Mesenchymal stem cell (in vitro differentiated cells and primary cell): ENCODE data around the gene STIMATE.
A peak's percentile ranks its signal among the peaks of the same experiment; 100 is the strongest.

Source experiments
- DNase-seq: peaks from one replicate; pipeline ENCODE4 v3.0.0-alpha.2; 2013
- H2AFZ ChIP-seq: one replicate; pipeline ENCODE4 v1.6.1; 2013; ENCODE audit warnings: low read depth, mild to moderate bottlenecking, control low read depth, inconsistent platforms, low read length, moderate library complexity
- H2AK5ac ChIP-seq: 2 replicates; pipeline ENCODE4 v1.6.1; 2013; ENCODE audit warnings: low read length, moderate library complexity, mild to moderate bottlenecking, inconsistent platforms; ENCODE audit not compliant: severe bottlenecking
- H2BK120ac ChIP-seq: one replicate; pipeline ENCODE4 v1.6.1; 2013; ENCODE audit warnings: low read depth, mild to moderate bottlenecking, inconsistent platforms, low read length, moderate library complexity
- H2BK12ac ChIP-seq, 2 experiments: one replicate each; pipeline ENCODE4 v1.6.1; 2013; ENCODE audit warnings: inconsistent platforms in 2 of 2, low read length in 2 of 2, mild to moderate bottlenecking in 2 of 2, moderate library complexity in 2 of 2, control low read depth in 1 of 2
- H2BK15ac ChIP-seq: one replicate; pipeline ENCODE4 v1.6.1; 2013; ENCODE audit warnings: mild to moderate bottlenecking, low read depth, inconsistent platforms; ENCODE audit not compliant: poor library complexity, severe bottlenecking
- H2BK5ac ChIP-seq: 2 replicates; pipeline ENCODE4 v1.6.1; 2013; ENCODE audit warnings: low read depth, mild to moderate bottlenecking, low read length, control low read depth, inconsistent platforms; ENCODE audit not compliant: poor library complexity, severe bottlenecking
- H3K14ac ChIP-seq, 2 experiments: one replicate each; pipeline ENCODE4 v1.6.1; 2013; ENCODE audit warnings: inconsistent platforms in 2 of 2, low read length in 2 of 2, control low read depth in 1 of 2, mild to moderate bottlenecking in 1 of 2, moderate library complexity in 1 of 2
- H3K18ac ChIP-seq, 2 experiments: one replicate each; pipeline ENCODE4 v1.6.1; 2013; ENCODE audit warnings: inconsistent platforms in 2 of 2, low read length in 2 of 2, control low read depth in 1 of 2, low read depth in 1 of 2, mild to moderate bottlenecking in 1 of 2
- H3K23ac ChIP-seq, 2 experiments: one replicate each; pipeline ENCODE4 v1.6.1; 2013; ENCODE audit warnings: inconsistent platforms in 2 of 2, low read length in 2 of 2, mild to moderate bottlenecking in 2 of 2, moderate library complexity in 2 of 2, control low read depth in 1 of 2
- H3K27ac ChIP-seq: 2 replicates; pipeline ENCODE4 v1.5.1; 2013; ENCODE audit warnings: mild to moderate bottlenecking, moderate library complexity, low read length, control low read depth, inconsistent platforms; ENCODE audit not compliant: poor library complexity, severe bottlenecking
- H3K27me3 ChIP-seq, 2 experiments: 2 replicates each; pipeline versions ENCODE4 v1.6.1 to v1.7.0; 2013; ENCODE audit warnings: low read length in 2 of 2, mild to moderate bottlenecking in 2 of 2, moderate library complexity in 2 of 2, control low read depth in 1 of 2, inconsistent platforms in 1 of 2; ENCODE audit not compliant: control insufficient read depth in 1 of 2, insufficient read depth in 1 of 2
- H3K36me3 ChIP-seq, 2 experiments: 2 replicates each; pipeline versions ENCODE4 v1.6.1 to v1.7.0; 2013; ENCODE audit warnings: low read length in 2 of 2, control low read depth in 1 of 2, inconsistent platforms in 1 of 2, low read depth in 1 of 2, mild to moderate bottlenecking in 1 of 2; ENCODE audit not compliant: insufficient read depth in 2 of 2, control insufficient read depth in 1 of 2
- H3K4ac ChIP-seq, 2 experiments: one replicate each; pipeline ENCODE4 v1.6.1; 2013; ENCODE audit warnings: inconsistent platforms in 2 of 2, low read length in 2 of 2, mild to moderate bottlenecking in 2 of 2, moderate library complexity in 2 of 2, control low read depth in 1 of 2, low read depth in 1 of 2
- H3K4me1 ChIP-seq: 2 replicates; pipeline ENCODE4 v1.6.1; 2013; ENCODE audit warnings: low read depth, low read length, control low read depth; ENCODE audit not compliant: control insufficient read depth, insufficient read depth
- H3K4me2 ChIP-seq: 2 replicates; pipeline ENCODE4 v1.6.1; 2013; ENCODE audit warnings: low read length, mild to moderate bottlenecking, inconsistent platforms; ENCODE audit not compliant: poor library complexity, severe bottlenecking
- H3K4me3 ChIP-seq, 2 experiments: 2 replicates each; pipeline versions ENCODE4 v1.5.1 to v1.7.0; 2013; ENCODE audit warnings: low read length in 2 of 2, mild to moderate bottlenecking in 2 of 2, control low read depth in 1 of 2, low read depth in 1 of 2; ENCODE audit not compliant: insufficient read depth in 1 of 2
- H3K79me1 ChIP-seq: replicated peaks from 2 replicates; pipeline ENCODE4 v1.6.1; 2013; ENCODE audit warnings: mild to moderate bottlenecking, control low read depth, low read length, inconsistent platforms; ENCODE audit not compliant: poor library complexity, severe bottlenecking
- H3K9ac ChIP-seq: 2 replicates; pipeline ENCODE4 v1.7.0; 2013; ENCODE audit warnings: mild to moderate bottlenecking, low read length, moderate library complexity
- H3K9me3 ChIP-seq: 2 replicates; pipeline ENCODE4 v1.7.0; 2013; ENCODE audit warnings: mild to moderate bottlenecking, low read length; ENCODE audit not compliant: control insufficient read depth
- H4K8ac ChIP-seq: one replicate; pipeline ENCODE4 v1.6.1; 2013; ENCODE audit warnings: inconsistent platforms, mild to moderate bottlenecking, low read length, moderate library complexity
- H4K91ac ChIP-seq: one replicate; pipeline ENCODE4 v1.6.1; 2013; ENCODE audit warnings: mild to moderate bottlenecking, low read length, inconsistent platforms
- WGBS: methylation state at CpG from one replicate; pipeline ENCODE4 v1.1.7; 2013; ENCODE audit warnings: mixed read lengths; 5-methylcytosine and 5-hydroxymethylcytosine counted together

Gene STIMATE

DNA sequence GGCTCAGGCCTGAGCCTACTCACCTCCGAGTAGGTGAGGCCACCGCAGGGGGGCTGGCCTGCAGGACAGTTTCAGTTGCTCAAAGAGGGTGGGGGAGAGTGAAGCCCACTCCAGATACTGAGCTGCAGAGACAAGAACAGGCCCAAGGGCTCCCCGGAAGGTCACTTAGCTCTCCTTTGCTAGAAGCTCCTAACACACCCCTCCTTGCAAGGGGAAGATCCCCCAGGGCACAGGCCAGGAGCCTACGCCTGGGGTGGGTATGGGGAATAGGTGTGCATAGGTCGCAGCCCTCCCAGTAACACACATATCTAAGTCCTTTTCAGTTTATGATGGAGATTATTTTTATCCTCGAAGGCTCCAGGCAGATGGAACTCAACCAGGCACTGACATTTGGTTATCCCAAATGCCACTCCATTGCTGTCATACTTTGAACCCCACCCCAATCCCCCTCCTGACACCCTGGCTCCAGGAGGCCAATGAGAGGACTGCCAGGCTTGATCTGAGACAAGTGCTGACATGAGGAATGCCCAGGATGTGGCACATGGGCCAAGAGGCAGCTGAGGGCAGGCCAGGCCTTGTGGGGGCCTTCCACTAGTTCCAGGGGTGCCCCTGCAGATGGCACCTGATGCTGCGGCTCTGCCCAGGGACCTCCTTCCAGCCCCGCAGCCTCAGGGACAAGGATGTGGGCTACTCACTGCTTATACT is 61.4 kb downstream of the STIMATE start:
- Histone ChIP-seq H3K18ac (no peak overlapping the region), H4K8ac (no peak overlapping the region), H3K4me1 (peaks cover 28% of the 10 kb centered on the region), H3K4me2 (no peak overlapping the region), H3K36me3 (peaks cover 32 to 33% of the 10 kb centered on the region in 2 experiments), H2BK12ac (no peak overlapping the region), H2BK120ac (no peak overlapping the region), H3K9ac (no peak overlapping the region), H4K91ac (no peak overlapping the region), H3K27me3 (peaks cover 0 to 4% of the 10 kb centered on the region in 2 experiments), H2BK15ac (no peak overlapping the region), H3K4ac (no peak overlapping the region), H3K23ac (no peak overlapping the region), H3K14ac (peak overlapping the region in 1 of 2 experiments; percentile 26), H2AFZ (no peak overlapping the region), H3K79me1 (no peaks in the 10 kb centered on the region), H2BK5ac (no peak overlapping the region), H3K9me3 (no peaks in the 10 kb centered on the region), H2AK5ac (no peak overlapping the region), H3K4me3 (no peak overlapping the region), H3K27ac (no peak overlapping the region)
- WGBS: 85% methylated on average over 5 of the region's 8 CpGs
- DNase-seq: no peak

DNA sequence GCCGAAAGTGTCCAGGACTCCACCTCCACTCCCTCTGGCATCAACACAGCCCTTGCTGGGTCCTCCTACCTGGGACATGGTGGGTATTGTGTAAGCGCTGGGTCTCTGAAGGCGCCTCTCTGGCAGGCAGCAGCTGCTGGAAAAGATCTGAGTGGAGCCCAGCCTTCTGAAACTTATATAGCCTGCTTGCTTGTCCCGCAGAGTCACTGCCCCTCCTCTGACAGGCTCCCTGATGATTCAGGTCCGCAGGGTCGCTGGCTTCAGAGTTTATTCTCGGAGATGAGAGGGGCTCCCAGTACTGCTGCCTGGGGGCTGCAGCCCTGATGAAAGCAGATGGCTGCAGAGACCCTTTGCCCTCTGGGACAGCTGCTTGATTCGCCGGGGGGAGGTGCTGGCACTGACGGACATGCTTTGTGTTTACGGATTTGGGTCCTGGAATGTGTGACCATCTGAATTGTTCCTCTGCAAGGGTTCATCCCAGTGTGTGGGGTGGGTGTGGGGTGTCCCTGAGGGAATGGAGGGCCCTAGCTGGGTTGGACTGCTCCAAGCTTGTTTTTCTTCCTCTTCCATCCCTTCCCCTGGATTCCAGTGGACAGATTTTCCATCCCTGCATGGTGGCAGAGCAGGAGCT is 62.4 kb downstream of the STIMATE start, which contains the start of gene MUSTN1:
MUSTN1 (minus strand) TSS at position 149 of the 631 bp plus-strand sequence; CDS start at position 78, 71 bp downstream.
- Histone ChIP-seq H3K79me1 (no peaks in the 10 kb centered on the region), H3K9ac (no peak within 1 kb of the TSS), H3K18ac (no peak within 1 kb of the TSS), H2BK120ac (no peak within 1 kb of the TSS), H2AFZ (no peak within 1 kb of the TSS), H2AK5ac (no peak within 1 kb of the TSS), H4K8ac (no peak within 1 kb of the TSS), H3K14ac (peak within 1 kb of the TSS in 1 of 2 experiments; percentile 15), H3K4me3 (no peak within 1 kb of the TSS), H3K4me2 (peak within 1 kb of the TSS; percentile 21), H2BK12ac (no peak within 1 kb of the TSS), H3K27ac (no peak within 1 kb of the TSS), H2BK15ac (no peak within 1 kb of the TSS), H3K4me1 (peaks cover 33% of the 10 kb centered on the region), H3K4ac (no peak within 1 kb of the TSS), H3K36me3 (peaks cover 23 to 28% of the 10 kb centered on the region in 2 experiments), H3K9me3 (no peaks in the 10 kb centered on the region), H2BK5ac (no peak within 1 kb of the TSS), H4K91ac (peak within 1 kb of the TSS; percentile 20), H3K27me3 (peaks cover 0 to 4% of the 10 kb centered on the region in 2 experiments), H3K23ac (no peak within 1 kb of the TSS)
- DNase-seq: peak; percentile 24
- WGBS: 58% methylated on average over 10 of the region's 11 CpGs

DNA sequence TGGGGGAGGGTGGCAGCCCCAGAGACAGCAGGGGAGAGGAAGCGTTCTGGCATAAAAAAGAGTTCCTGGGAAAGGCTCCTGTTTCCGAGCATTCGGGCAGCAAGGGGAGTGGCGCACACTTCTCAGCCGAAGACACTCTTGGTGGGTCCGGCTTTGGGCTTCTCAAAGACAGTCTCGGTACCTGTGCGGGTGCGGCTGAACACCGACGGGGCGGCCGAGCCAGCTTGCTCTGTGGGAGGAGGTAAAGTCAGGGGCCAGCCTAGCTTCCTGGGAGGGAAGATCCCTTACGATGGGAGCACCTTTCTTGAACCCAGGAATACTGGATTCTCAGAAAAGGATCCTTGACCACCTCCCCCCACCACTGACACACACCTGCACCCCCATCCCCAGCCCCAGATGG is 64.1 kb downstream of the STIMATE start:
- H2BK12ac ChIP-seq: no peak overlapping the region
- no peak overlapping the region for H2BK15ac ChIP-seq
- H3K18ac ChIP-seq: no peak overlapping the region
- no peaks in the 10 kb centered on the region for H3K79me1 ChIP-seq
- no peak overlapping the region for H4K8ac ChIP-seq
- no peak overlapping the region for H2BK5ac ChIP-seq
- no peak overlapping the region for H2AK5ac ChIP-seq
- peaks cover 0 to 8% of the 10 kb centered on the region in 2 experiments for H3K27me3 ChIP-seq
- no peak overlapping the region for H2BK120ac ChIP-seq
- H2AFZ ChIP-seq: no peak overlapping the region
- peaks cover 38% of the 10 kb centered on the region for H3K4me1 ChIP-seq
- H4K91ac ChIP-seq: no peak overlapping the region
- no peak for DNase-seq
- H3K14ac ChIP-seq: no peak overlapping the region
- no peak overlapping the region for H3K4me2 ChIP-seq
- 95% methylated on average over 14 of the region's 14 CpGs for WGBS
- H3K4ac ChIP-seq: no peak overlapping the region
- no peak overlapping the region for H3K23ac ChIP-seq
- H3K27ac ChIP-seq: no peak overlapping the region
- no peak overlapping the region for H3K9ac ChIP-seq
- H3K36me3 ChIP-seq: peaks cover 10 to 18% of the 10 kb centered on the region in 2 experiments
- no peaks in the 10 kb centered on the region for H3K9me3 ChIP-seq
- no peak overlapping the region for H3K4me3 ChIP-seq

DNA sequence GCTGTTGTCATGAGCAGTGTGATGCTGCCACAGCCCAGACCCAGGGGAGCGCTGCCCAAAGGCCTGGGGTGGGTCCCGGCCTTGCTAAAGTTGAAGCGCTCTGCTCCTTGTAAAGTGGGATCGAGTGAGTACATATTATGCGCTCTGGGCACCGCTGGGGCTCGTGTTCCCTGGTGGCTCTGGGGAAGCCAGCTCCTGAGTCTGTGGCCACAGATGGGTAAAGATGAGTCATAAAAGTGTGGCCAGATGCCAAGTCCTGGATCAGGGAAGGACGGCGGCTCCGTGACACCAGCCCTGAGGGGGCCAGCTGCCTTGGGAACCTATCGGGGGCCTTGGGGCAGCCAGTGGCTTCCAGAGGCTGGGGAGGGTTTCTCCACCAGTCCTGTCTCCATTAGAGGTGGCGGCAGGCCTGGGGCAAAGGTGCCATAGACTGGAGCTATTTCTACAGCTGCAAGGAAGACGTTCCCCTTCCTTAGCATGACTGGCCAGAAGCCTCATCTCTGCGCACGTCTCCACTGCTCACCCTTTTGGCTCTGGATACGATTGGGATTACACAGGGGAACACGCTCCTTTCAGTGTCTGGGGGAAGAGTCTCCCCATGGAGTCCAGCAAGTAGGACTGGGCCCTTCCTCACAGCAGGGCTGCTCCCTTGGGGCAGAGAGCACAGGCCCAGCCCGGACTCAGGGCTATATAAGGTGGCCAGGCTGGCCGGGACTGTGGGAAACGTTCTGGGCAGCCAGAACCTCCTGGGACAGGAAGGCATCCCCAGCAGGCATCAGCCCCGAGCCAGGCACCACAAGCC is 65.6 kb downstream of the STIMATE start:
- H3K4ac ChIP-seq: no peak overlapping the region
- H2AK5ac ChIP-seq: no peak overlapping the region

More for the DNA sequence above, 65.6 kb downstream of the STIMATE start:
- Histone ChIP-seq H4K8ac (no peak overlapping the region), H3K23ac (no peak overlapping the region), H3K14ac (no peak overlapping the region), H3K79me1 (no peaks in the 10 kb centered on the region), H3K4me1 (peaks cover 53% of the 10 kb centered on the region), H2BK120ac (no peak overlapping the region), H3K9me3 (no peaks in the 10 kb centered on the region), H2BK5ac (no peak overlapping the region), H3K27me3 (peaks cover 0 to 12% of the 10 kb centered on the region in 2 experiments), H3K4me3 (no peak overlapping the region), H2BK15ac (no peak overlapping the region), H3K4me2 (no peak overlapping the region), H2AFZ (no peak overlapping the region), H3K9ac (no peak overlapping the region), H2BK12ac (no peak overlapping the region), H3K36me3 (peaks cover 0 to 18% of the 10 kb centered on the region in 2 experiments), H4K91ac (no peak overlapping the region), H3K18ac (peak overlapping the region in 1 of 2 experiments; percentile 28), H3K27ac (no peak overlapping the region)
- WGBS: 66% methylated on average over 21 of the region's 21 CpGs
- peak; percentile 90 for DNase-seq
